ENCODE data around the gene HRH3. TPM values are rescaled to one million over a fixed set of nuclear protein-coding genes. Genes with fewer than 3 reads are reported as not detected.
A peak's percentile ranks its signal among the peaks of the same experiment; 100 is the strongest.

Gene HRH3
- total RNA-seq, 1 donor from 2014 or later: not detected

DNA sequence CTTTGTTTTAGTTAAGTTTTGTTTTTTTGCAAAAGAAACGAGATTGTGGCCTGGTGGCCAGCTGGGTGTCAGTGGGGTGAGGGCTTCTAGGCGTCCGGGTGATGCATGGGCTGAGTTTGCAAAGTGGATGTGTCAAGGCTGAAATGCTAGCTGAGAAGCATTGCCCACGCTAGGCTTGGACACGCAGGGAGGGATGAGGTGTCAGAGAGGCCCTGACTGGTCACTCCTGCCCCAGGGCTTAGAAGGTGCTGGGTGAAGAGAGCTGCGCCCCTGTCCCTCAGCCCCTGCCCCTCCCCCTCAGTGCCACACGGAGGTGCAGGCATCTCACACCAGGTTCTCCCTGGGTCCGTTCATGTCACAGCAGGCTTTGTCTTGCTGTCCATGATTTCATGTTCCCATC lies 26.4 kb upstream of the HRH3 start:
- peak; percentile 46 for DNase-seq (ENCODE audit: missing footprints)
- peak; percentile 1 for ATAC-seq
- intact Hi-C loops (cut with DNase I): no loop called here

DNA sequence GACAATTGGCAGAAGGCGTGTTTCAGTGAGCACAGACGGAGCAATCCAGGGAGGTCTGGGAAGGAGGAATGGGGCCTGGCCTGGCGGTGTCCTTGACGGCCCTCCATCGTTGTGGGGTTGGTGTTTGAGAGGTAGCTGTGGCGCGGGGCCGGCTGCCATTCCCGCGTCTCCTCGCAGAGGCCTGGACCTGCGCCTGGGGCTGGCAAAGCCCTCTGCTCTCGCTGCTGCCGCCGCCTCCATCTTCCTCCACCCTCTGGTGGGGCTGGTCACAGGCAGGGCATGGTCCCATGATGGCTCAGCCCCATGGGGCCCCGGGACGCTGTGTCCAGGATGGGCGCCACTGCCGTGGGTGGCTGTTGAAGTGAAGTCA lies 25.8 kb upstream of the HRH3 start:
- intact Hi-C loops (cut with DNase I): no loop called here
- ATAC-seq (no peak), DNase-seq (ENCODE audit: missing footprints) (peak; percentile 43)

DNA sequence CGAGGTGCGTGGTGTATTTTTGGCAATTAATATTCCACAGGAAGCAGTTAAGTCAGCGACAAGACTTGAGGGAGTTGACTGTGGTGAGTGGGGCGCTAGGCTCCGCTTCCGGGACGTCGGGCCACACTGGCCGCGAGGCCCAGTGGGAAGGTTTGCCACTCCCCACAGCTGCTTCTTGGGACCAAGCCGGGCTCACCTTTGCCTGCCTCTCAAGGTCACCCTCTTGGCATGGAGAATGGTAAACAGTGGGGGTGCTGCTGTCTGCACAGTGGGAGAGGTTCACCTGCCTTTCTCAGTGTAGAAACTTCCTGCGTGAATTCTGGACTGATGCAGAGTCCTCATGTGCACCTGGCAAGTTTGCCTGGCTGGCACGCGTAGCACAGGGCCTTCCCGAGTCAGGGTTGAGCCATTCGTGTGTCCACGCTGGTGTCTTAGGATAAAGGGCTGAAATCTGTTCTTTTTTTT lies 24.6 kb upstream of the HRH3 start:
- DNase-seq (ENCODE audit: missing footprints): peak; percentile 39
- ATAC-seq: no peak
- intact Hi-C loops (cut with DNase I): no loop called here

DNA sequence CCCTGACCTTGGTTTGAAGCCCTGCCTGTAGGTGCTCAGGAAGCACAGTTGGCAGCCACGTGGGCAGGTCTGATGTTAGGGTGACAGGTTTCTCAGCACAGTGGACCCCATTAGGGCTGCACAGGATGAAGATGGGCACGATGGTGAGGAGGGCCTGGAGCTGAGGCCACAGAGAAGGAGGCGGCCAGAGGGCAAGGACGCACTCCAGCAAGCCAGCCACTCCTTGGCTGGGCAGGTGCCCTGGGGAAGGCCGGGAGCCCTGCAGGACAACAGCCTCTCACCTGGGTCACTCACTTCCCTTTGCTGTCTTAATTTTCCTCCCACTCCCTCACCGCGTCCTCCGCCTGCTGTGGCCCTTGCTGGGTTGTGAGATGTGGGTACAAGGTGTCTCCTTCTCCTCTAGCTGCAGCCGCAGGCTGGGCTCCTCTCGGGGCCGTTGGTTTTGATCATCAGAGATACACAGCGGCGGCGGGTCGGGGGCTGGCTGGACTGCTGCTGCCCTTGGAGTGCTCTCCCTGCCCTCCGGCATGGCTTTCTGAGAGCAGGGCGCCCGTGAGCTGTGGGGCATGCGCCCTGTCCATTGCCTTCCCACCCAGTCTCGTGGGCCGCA lies 23.9 kb upstream of the HRH3 start:
- ATAC-seq: no peak
- DNase-seq (ENCODE audit: missing footprints): peak; percentile 42
- intact Hi-C loops (cut with DNase I): no loop called here

DNA sequence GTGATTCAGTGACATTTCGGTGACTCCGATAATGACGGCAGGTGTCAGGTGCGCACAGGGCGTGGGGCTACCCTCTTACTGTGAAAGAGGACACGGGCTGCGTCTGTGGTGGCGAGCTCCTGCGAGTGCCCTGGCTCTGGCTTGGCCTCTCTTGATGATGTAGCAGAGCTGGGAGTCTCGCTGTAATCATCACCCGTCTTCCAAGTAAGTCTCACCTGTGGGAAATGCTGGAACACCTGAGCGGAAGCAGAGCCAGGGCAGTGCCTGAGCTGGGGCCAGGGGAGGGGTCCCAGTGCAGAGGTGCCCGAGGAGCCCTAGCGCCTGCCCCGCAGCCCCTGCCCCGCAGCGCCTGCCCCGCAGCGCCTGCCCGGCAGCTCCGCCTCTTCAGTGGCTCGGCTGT lies 23.0 kb upstream of the HRH3 start:
- DNase-seq (ENCODE audit: missing footprints): no peak
- intact Hi-C loops (cut with DNase I): no loop called here
- no peak for ATAC-seq

DNA sequence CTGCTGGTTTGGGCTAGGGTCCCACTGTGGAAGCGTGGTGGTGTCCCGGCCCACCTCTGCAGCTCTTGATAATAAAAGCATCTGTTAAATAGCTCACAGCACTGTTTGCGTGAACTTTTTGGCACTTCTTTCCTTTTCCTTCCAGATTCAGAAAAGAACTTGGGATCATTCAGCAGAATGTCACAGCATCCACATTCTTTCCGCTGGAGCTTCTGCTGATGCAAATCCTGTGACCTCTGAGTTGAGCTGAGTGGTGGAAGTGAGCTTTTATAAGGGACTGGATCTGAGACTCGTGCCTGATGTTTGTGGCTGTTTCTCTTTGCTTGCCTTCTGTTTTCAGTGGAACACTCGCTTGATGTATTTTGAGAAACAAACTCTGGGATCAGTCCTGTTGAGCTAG lies 22.1 kb upstream of the HRH3 start:
- intact Hi-C loops (cut with DNase I): no loop called here
- DNase-seq (ENCODE audit: missing footprints) (no peak), ATAC-seq (no peak)

DNA sequence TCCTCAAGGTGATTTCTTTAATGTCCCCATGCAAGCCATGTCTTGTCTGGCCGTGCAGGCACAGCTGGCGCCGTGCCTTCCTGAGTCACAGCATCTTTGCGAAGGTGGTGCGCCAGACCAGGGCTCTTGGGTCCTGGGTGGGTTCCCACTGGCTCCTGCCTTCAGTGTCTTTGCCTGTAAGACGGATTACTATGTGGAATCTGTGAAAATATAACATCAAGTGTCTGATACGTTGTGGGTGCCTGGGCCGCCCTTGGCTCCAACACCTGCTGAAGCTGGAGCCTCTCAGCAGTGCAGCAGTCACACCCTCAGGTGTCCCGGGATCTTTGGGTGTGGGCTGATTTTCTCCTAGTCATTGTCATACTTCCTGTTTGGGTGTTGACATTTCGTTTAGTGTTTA lies 21.4 kb upstream of the HRH3 start:
- no peak for DNase-seq (ENCODE audit: missing footprints)
- intact Hi-C loops (cut with DNase I): no loop called here
- ATAC-seq: no peak

DNA sequence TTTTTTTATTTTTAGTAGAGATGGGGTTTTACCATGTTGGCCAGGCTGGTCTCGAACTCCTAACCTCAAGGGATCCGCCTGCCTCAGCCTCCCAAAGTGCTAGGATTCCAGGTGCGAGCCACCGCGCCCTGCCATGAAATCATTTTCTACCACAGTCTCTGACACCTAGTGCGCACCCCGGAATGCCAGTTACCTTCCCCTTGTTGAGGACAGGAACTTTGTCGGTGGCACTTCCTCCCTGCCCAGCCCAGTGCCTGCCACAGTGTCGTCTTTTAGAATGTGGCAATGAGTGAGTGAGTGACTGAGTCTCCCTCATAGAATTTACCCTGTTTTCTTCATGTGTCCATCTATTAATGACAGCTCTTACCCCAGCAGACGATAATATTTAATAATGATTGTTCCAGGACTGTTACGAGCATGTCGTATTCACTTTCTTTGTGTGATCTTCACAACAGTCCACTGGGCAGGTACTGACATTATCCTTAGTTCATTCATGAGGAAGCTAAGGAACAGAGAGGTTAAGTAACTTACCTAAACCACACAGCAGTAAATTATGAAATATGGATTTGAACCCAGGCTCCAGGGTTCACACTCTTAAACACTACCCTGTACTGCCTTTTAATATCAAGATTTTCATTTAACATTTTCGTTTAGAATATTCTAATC lies 20.1 kb upstream of the HRH3 start:
- DNase-seq (ENCODE audit: missing footprints): no peak
- no peak for ATAC-seq
- intact Hi-C loops (cut with DNase I): no loop called here

DNA sequence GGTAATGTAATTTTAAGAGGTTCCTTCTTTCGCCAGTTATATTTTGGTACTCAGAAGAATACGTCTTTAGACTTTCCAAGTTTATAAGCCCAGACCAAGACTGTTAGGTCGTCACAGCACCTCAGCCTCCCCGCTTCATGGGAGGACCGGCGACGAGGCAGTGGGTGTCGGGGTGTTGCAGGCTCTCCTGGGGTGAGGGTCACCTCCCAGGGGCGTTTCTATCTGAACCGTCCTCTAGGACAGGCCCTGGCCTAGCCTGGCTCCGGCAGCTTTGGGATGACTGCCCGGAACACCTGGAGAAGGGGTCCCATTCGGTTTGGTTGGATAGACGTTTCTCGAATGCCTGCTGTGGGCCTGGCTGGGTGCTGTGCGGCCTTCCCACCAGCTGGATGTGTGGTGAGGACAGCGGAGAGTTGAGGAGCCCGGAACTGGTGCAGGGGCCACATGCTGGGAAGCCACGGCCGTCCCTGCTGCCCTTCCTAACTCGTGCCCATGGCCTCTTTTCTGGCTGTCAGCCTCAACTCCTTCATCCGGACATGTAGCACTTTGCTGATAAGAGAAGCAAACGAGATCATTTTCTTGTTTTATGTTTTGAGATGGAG lies 19.3 kb upstream of the HRH3 start:
- intact Hi-C loops (cut with DNase I): loop anchor here (5.0 kb wide), 2 partner anchors 43 to 97 kb away; partner anchors contain the start of genes PSMA7 and SS18L1
- no peak for ATAC-seq
- no peak for DNase-seq (ENCODE audit: missing footprints)

DNA sequence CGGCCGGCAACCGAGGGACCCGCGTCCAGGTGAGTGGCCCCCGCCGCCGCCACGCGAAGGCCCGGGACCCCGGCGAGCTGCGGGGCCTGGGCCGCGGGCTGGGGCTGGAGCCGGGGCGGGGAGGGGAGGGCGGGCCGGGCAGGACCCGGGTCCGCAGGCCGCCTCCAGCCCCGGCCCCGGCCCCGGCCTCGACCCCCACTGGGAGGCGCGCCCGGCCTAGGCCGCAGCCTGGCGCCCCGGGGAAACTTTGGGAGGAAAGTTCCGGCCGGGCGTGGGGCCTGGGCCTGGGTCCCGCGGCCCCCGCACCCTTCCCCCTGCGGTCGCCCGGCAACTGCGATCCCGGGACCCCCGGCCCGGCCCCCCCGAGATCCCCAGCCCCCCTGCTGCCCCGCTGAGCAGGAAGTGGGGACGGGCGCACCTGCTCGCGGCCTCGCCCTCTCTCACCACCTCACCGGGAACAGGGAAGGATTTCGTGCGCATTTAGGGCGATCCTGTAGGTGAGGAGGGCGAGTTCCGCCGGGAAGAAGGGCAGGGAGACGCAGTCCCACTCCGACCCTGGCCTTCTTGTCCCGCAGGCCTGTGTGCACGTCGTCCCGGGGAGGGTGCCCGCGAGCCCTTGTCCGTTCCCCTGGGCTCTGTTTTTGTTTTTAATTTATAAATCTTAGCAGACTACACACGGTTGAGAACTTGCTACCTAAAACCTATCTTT lies 18.6 kb upstream of the HRH3 start:
- ATAC-seq (no peak), DNase-seq (ENCODE audit: missing footprints) (no peak)
- intact Hi-C loops (cut with DNase I): loop anchor here (5.0 kb wide), 2 partner anchors 44 to 96 kb away; partner anchors contain the start of genes PSMA7 and SS18L1

DNA sequence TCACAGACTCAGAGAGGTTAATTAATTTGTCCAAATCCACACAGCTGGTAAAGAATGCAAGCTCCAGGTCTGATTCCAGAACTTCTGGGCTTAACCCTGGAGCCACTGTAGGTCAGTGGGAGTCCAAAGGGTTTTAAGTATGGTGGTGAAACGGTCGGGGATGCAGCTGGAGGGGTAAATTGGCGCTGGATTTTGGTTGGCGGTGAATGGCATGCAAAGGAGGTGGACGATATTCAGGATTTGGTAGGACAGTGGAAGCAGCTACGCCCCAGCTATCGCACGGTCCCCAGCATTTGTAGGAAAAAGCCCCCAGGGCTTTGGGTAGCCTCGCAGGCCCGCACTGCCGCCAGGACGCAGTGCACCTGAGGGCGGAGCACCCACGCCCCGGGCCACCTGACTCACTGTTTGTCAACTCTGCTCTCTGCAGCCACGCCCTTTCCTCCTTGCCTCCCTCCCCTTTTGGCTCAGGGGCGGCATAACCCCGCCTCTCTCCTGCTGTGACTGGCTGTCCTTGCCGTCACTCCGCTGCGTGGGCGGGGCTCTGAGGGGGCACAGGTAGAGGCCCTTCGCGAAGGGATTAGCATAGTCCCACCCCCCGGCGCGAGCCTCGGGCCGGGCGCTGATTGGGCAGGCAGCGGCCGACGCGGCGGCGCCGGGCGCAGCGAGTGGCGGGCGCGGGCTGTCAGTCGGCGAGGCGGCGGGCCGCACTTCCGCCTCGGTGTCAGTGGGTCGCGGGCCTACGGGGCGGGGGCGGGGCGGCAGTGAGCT lies 17.9 kb upstream of the HRH3 start, which contains the start of gene OSBPL2:
OSBPL2 (plus strand) TSS at position 721 of the 768 bp plus-strand sequence. CDS start 17,664 bp downstream, outside the sequence.
- ATAC-seq: peak; percentile 98
- peak; percentile 99 for DNase-seq (ENCODE audit: missing footprints)
- intact Hi-C loops (cut with DNase I): loop anchor here (5.0 kb wide), 2 partner anchors 44 to 96 kb away; partner anchors contain the start of genes PSMA7 and SS18L1

DNA sequence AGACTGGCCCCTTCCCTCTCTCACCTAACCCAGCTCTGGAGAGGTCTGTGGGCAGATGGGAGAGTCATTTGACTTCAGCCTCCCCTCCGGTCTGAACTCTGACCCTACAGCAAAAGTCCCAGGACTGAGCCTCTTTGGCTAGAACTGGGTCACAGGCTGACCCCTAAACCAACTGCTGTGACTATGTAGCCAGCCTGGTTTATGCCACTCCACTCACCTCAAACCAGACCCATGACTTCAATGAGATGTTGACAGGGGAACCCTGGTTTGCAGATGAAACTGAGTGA lies 17.4 kb upstream of the HRH3 start:
- intact Hi-C loops (cut with DNase I): loop anchor here (5.0 kb wide), 2 partner anchors 45 to 95 kb away; partner anchors contain the start of genes PSMA7 and SS18L1
- DNase-seq (ENCODE audit: missing footprints) (peak; percentile 4), ATAC-seq (no peak)

DNA sequence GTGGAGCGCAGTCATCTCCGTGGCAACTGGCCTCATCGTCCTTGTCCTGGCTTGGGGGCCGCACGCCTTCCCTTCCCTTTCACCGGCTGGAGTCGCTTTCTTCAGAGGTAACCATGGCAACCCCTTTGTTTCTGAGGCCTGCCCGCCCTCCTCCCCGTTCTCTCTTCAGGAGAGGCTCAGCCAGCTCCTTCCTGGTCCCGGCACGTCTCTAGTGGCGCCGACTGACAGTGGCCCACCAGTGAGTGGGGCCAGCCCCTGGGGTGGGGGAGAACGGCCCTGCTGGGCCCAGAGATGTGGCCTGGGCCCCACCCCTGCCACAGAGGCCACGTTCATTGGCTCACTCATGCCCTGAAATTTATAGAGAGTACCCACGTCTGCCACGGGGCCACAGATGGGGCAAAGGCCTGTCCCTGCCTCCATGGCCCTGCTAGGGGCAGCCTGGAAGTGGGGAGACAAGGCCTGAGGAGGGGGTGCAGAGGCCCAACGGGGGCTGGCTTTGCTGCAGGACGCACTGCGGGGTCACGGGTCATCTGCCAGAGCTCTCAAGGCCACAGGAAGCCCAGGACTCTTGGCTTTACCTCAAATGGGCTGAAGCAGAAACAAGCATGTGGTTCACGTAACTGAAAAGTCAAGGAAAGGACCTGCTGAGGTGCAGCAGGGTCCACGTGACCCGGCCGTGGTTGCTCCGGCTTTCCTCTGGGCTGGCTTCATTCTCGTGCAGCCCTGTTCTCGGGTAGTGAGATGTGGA lies 16.9 kb upstream of the HRH3 start:
- intact Hi-C loops (cut with DNase I): loop anchor here (5.0 kb wide), 2 partner anchors 45 to 95 kb away; partner anchors contain the start of genes PSMA7 and SS18L1
- ATAC-seq (no peak), DNase-seq (ENCODE audit: missing footprints) (peak; percentile 45)

DNA sequence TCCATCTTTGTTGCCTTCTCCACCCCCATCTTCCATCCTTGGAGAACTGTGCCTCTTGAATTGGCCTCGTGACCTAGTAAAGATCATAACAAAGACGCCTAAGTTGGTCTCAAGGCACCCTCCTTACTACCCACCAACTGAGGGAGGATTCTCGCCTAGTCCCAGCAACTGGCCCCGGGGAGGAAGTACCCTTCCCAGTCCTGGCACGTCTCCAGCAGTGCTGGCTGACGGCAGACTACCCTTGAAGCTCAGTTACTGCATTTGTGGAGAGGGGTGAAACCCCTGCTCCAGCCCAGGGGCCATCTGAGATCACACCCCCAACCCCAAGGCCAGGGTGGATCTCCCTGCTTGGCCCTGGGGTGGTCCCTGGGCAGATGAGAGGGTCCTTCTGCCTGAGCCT lies 16.1 kb upstream of the HRH3 start:
- intact Hi-C loops (cut with DNase I): loop anchor here (5.0 kb wide), 2 partner anchors 46 to 94 kb away; partner anchors contain the start of genes PSMA7 and SS18L1
- no peak for ATAC-seq
- DNase-seq (ENCODE audit: missing footprints): peak; percentile 48

DNA sequence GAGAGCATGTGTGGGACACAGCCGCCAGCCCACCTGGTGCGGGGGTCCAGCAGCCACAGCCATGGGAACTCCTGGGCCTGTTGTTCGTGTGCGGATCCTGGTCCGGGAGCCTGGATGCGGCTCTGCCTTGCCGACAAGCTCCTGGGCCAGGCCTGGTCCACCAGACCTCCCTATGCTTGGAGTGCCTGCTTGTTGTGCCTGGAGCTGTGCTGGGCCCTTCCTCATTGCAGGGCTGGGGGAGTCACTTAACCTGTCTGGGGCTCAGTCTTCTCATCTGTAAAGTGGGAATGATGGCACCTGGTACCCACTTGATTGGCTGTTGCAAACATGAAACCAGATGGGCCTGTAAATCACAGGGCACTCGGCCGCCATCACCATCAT lies 15.7 kb upstream of the HRH3 start:
- intact Hi-C loops (cut with DNase I): loop anchor here (5.0 kb wide), 2 partner anchors 47 to 93 kb away; partner anchors contain the start of genes PSMA7 and SS18L1
- ATAC-seq: no peak
- peak; percentile 34 for DNase-seq (ENCODE audit: missing footprints)

DNA sequence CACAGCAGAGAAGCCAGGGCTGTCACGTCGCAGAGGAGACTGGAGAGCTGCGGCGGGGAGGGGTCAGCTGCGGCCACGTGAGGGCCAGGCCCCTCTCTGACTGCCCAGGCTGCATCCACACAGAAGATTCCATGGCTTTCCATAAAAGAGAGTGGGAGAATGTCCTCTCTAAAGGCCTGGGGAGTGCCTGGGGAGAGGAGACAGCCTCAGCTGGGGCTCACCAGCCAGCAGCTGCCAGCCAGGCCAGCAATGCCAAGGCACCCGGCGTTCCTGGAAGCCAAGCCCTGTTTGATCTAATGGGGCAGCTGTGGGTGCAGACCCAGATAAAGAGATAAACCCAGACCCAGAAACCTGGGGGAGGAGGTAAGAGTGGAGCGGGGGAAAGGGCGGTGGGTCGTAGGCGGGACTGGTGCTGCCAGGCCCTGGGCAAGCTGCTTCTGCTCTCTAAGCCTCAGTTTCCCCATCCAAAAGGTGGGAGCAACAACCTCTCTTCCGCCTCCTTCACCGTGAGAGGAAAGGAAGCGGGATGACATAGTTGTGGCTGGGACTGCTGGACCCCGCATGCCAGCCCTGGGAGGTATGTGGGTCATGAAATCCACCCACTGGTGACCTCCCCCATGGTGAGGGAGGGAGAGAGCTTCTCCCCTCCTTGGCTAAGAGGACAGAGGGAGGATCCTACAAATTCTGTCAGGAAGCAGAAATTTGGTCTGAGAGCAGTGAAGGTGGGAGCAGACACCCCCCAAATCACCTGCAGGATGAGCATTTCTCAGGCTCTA lies 15.1 kb upstream of the HRH3 start:
- no peak for ATAC-seq
- intact Hi-C loops (cut with DNase I): loop anchor here (5.0 kb wide), 2 partner anchors 47 to 93 kb away; partner anchors contain the start of genes PSMA7 and SS18L1
- DNase-seq (ENCODE audit: missing footprints): peak; percentile 20

DNA sequence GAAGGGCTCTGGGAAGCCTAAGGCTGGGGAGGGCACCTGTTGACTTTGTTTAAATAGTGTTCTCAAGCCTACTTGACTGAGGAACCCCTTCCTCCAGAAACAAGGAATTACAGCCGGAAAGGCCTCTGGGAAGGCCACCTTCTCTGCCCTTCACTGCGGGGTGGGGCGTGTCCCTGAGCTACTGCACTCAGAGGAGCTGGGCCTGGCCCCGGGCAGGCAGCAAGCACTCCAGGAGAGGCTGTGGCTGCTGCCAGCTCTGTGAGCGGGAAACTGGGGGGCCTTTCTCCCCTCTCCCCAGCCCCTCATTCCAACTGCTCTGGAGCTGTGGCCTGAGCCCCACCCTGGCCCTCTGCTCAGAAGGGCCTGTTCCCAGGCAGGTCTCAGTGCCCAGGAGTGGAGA lies 14.3 kb upstream of the HRH3 start:
- DNase-seq (ENCODE audit: missing footprints) (no peak), ATAC-seq (peak; percentile 30)
- intact Hi-C loops (cut with DNase I): no loop called here

Measured in Right ventricle myocardium inferior (tissue), 1 donor.